ENCODE measurements around the gene FXYD3.

DNA sequence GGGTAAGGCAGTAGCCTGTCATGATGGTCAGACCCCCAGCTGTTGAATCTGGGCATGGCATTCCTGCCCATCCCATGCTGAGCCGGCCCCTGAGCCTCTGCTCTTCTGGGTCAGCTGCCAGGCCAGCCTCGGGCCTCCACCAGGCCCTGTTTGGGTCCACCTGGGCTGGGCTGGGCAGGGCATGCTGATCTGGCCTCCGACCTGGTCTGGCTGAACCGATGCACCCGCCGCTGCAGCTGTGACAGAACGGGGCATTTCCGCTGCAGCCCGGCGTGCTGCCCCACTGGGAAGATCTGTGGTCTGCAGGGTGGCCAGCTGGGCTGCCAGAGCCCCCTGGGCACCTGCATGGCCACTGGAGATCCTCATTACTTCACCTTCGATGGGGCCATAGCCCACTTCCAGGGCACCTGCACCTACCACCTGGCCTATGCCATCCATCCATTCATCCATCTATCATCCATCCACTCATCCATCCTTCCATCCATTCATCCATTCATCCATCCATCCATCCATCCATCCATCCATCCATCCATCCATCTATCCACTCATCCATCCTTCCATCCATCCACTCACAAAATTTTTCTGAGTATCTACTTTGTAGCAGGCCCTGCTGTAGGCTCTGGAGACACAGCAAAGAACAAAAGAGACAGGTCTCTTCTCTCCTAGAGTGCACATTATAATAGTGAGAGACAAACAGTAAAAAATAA is 21.5 kb upstream of the FXYD3 start:
- TF ChIP-seq, protein P1, sequence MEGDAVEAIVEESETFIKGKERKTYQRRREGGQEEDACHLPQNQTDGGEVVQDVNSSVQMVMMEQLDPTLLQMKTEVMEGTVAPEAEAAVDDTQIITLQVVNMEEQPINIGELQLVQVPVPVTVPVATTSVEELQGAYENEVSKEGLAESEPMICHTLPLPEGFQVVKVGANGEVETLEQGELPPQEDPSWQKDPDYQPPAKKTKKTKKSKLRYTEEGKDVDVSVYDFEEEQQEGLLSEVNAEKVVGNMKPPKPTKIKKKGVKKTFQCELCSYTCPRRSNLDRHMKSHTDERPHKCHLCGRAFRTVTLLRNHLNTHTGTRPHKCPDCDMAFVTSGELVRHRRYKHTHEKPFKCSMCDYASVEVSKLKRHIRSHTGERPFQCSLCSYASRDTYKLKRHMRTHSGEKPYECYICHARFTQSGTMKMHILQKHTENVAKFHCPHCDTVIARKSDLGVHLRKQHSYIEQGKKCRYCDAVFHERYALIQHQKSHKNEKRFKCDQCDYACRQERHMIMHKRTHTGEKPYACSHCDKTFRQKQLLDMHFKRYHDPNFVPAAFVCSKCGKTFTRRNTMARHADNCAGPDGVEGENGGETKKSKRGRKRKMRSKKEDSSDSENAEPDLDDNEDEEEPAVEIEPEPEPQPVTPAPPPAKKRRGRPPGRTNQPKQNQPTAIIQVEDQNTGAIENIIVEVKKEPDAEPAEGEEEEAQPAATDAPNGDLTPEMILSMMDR (IDR thresholded peaks at IDR 0.05): no peak
- no peak for TF ChIP-seq POLR2A (IDR thresholded peaks at IDR 0.05)
